GM21515 (cell line): Measurements from ENCODE around the gene MFSD12.
"Not testable (repeated sequence)": the region's sequence is repeated elsewhere in the genome, so short reads cannot be mapped to it uniquely, and the experiment has no call there.

Experiments used
- ATAC-seq: cut with Tn5 transposase; IDR thresholded peaks from one replicate; pipeline ENCODE4 v1.9.1; 2021; ENCODE audit not compliant: unreplicated experiment

MFSD12 gene

GRCh38 chr19:3585301-3586126 lies 28.1 kb upstream of the MFSD12 start, which contains the start of gene GIPC3:
TSS of gene GIPC3 (plus strand) at chr19:3585478. CDS start at chr19:3585598, 120 bp downstream.
- ATAC-seq, result no peak

DNA sequence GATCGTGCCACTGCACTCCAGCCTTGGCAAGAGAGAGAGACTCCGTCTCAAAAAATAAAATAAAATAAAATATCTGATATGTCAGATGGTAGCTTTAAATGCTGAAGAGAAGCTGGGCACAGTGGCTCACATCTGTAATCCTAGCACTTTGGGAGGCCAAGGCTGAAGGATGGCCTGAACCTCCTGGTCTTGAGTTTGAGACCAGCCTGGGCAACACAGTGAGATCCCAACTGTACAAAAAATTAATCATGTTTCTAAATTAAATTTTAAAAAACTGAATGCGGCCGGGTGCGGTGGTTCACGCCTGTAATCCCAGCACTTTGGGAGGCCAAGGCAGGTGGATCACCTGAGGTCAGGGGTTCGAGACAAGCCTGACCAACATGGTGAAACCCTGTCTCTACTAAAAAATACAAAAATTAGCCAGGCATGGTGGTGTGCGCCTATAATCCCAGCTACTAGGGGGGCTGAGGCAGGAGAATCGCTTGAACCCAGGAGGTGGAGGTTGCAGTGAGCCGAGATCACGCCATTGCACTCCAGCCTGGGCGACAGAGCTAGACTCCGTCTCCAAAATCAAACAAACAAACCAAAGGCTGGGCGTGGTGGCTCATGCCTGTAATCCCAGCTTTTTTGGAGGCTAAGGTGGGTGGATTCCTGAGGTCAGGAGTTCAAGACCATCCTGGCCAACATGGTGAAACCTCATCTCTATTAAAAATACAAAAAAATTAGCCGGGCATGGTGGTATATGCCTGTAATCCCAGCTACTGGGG lies 26.8 kb upstream of the MFSD12 start:
- ATAC-seq, result not testable (repeated sequence)

GRCh38 chr19:3581792-3582191 lies 24.4 kb upstream of the MFSD12 start:
- ATAC-seq, result not testable (repeated sequence)

GRCh38 chr19:3580156-3580934 lies 23.0 kb upstream of the MFSD12 start:
- no peak for ATAC-seq

GRCh38 chr19:3578390-3578789 lies 21.0 kb upstream of the MFSD12 start:
- no peak for ATAC-seq

DNA sequence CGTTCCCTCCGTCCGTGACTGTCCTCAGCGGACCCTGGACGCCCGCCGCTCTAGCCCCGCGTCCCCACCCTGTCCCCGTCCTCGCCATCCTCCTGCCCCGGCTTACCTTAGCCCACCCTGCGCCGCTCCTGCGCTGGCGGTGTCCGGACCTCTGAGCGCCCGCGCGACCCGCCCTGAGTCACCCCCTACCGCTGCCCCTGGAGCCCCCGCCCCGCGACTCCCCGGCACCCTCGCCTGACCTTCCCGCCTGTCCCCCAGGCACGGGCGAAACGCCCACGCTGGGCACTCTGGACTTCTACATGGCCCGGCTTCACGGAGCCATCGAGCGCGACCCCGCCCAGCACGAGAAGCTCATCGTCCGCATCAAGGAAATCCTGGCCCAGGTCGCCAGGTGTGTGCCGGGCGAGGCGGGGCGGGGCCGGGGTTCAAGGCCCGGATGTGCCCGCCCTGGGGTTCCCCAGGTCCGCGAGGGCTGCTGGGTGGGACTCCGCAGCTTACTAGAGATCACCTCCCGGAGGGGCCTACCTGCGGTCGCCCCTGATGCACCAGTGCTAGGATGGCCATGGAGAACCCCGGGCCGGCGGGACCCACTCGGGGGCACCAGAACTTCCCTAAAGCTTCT lies 20.4 kb upstream of the MFSD12 start:
- no peak for ATAC-seq

DNA sequence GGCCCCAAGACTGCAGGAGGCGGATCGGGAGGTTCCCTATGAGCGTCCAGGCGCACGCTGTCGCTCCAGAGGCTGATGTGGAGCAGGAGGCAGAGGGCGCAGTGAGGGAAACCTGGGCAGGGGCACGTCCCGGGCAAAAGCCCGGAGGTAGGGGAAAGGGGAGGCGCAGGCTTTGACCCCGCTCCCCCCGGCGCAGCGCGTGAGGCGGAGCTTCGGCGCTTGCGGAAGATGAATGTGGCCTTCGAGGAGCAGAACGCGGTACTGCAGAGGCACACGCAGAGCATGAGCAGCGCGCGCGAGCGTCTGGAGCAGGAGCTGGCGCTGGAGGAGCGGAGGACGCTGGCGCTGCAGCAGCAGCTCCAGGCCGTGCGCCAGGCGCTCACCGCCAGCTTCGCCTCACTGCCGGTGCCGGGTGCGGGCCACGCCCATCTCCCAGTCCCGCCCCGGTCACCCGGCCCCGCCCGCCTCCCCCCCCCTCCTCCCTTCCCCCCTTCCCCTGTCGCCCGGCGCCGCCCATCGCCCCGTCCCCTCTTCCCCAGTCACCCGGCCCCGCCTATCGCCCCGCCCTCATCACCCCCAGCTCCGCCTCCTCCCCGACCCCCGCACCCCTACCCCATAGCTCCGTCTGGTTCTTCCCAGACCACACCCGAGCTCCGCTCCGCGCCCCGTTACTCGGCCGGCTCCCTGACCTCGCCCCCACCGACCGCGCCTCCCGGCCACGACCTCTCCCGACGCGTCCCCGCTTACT lies 19.5 kb upstream of the MFSD12 start:
- ATAC-seq, result no peak

DNA sequence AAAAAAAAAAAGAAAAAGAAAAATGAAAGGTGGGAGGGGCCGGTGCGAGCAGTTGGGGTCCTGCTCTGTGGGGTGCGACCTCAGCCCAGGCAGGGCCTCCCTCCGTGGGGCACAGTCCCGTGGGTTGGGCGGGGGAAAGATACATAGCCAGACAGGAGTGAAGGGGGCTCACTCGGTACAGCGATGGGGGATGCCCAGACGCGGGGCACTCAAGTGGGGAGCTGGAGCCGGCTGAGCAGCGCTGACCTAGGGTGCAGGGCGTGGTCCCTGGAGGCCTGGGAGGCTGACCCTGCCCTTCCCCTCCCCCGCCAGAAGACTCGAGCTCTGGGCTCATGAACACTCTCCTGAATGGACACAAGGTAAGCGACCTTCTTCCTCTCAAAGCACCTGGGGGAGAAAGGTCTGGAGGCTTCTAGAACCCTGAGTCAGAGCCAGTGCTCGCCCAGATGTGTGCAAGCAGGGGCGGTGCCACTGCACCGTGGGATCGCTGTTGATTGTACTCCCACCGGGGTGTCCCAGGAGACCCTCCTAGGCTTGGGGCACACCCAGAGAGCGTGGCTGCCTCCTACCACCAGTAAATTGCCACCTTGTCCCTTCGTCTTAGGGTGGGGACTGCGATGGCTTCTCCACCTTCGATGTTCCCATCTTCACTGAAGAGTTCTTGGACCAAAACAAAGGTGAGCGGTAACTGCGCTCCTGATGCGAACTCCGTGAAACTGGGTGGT lies 18.7 kb upstream of the MFSD12 start:
- no peak for ATAC-seq

DNA sequence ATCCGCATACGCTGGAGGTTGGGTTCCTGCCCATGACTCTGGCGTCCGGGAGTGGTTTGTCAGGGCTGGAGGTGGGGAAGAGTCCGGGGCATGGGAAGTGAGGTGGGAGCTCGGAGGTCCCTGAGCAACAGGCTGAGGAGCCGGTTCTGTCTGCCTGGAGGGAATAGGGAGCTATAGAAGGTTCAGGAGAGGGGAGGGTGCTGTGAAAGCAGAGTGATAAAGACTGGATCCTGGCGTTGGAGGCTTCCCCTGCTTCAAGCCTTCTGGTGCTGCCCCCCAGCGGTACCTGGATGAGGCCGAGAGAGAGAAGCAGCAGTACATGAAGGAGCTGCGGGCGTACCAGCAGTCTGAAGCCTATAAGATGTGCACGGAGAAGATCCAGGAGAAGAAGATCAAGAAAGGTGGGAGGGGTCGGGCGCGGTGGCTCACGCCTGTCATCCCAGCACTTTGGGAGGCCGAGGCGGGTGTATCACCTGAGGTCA lies 17.9 kb upstream of the MFSD12 start:
- no peak for ATAC-seq

GRCh38 chr19:3573858-3574637 lies 16.7 kb upstream of the MFSD12 start:
- no peak for ATAC-seq

DNA sequence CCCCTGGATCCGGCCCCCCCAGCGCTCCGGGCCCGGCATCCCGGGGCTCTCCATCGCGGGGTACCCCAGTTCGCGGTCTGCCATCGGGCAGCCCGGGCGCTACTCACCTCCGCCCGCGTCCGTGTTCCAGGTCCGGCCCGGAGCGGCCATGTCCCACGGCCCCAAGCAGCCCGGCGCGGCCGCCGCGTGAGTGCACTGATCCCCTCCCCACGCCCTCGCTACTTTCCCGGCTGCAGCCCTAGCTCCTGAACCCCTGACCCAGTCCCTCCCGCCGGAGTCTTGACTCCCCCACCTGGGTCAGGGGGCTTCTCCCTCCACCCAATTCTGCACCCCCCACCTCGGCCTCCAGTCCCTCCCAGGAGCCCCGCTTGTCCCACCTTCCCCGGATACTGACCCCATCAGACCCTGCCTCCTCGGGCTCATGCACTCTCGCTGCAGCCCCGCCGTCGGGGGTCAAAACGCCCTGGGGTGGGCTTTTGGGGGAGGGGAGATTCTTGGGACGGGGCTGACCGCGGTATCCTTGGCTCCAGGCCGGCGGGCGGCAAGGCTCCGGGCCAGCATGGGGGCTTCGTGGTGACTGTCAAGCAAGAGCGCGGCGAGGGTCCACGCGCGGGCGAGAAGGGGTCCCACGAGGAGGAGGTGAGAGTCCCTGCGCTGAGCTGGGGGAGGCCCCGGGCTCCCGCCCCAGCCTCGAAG lies 15.9 kb upstream of the MFSD12 start:
- ATAC-seq, result peak; percentile 7

GRCh38 chr19:3572855-3573161 lies 15.4 kb upstream of the MFSD12 start, which contains the start of gene HMG20B:
TSS of gene HMG20B (plus strand) at chr19:3572944. CDS start at chr19:3573310, 366 bp downstream.
- ATAC-seq, result no peak

DNA sequence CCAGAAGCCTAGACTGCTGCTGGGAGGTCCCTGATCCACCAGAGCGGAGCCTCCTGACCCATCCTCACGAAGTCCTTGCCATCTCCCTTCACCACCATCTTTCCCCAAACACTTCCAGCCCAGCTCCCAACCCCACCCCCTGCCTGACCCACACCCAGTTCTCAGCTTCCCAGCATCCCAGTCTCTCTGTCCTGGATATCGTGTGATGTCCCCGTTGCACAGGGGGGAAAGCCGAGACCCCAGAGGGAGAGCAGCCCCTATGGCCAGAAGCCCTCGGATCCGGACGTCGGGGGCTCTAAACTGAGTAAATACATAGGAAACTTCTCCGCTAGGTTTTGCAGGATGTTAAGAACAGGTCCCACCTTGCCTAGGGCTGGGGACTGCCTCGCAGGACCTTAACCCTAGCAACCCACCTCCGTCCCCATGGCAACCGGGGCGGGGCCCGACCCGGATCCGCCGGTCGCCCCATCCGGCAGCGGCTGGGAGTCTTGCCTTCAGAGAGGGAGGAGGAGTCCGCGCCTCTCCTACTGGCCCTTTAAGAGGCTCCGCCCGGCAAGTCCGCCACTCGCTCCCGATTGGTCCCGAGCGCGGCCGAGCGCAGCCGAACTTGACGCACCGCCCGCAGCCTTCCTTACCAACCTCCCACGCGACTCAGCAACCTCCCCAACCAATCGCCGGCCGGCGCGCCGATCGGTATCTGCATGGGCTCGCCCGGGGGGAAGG lies 14.9 kb upstream of the MFSD12 start:
- ATAC-seq, result peak; percentile 90

- no peak for ATAC-seq
These were observed 13.2 kb upstream of the MFSD12 start for GRCh38 chr19:3570606-3571011.

DNA sequence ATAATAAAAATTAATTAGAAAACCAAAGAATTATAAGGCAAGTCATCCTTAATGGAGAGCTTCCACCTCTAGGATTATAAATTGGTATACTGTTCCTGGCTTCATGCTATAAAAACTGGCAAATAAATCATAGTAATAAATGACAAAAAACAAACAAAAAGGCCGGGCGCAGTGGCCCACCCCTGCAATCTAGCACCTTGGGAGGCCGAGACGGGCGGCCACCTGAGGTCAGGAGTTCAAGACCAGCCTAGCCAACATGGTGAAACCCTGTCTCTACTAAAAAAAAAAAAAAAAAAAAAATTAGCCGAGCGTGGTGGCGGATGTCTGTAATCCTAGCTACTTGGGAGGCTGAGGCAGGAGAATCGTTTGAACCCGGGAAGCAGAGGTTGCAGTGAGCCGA lies 12.7 kb upstream of the MFSD12 start:
- ATAC-seq, result not testable (repeated sequence)

- no peak for ATAC-seq
These were observed 7.8 kb upstream of the MFSD12 start for GRCh38 chr19:3565139-3565538.

DNA sequence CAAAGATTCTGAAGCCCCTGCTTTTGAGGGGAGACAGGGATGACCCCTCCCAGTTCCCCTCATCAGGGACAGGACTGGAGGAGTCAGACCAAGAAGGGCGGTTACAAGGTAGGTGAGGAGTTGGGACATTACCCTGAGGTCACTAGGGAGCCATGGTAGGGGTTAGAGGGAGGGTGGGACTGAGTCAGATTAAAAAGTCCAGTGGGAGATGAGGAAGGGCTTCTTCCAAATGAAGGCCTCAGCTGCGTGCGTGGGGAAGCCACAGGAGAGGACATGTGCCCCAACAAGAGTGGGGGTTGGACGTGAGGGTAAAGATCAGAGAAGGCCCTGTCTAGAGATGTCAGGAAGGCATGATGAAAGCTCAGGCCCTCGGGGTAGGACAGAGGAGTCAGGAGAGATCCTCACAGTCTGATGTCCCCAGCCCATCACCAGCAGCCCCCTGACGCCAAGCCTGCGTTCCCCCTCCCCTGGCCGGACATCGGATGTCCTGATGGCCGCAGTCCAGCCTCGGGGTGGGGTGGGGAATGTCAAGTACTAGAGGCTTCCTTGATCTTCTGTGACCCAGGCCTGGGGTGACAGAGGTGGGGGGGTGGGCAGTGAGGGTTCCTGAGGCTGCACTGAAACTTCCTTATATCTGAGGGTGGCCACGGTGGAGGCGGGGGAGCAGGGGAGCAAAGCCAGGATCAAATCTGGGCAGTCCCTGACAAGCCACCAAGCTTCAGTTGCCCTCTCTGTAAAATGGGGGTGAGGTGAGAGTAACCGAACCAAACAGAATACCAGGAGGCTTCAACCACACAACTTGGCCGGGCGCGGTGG lies 6.5 kb upstream of the MFSD12 start:
- no peak for ATAC-seq
